ENCODE measurements around the gene FUZ.

GRCh38 chr19:49861541-49862378 is 48.7 kb upstream of the FUZ start:
- no peak for TF ChIP-seq POLR2A (IDR thresholded peaks at IDR 0.05)
- no peak for TF ChIP-seq CTCF (IDR thresholded peaks at IDR 0.05)
